OCI-LY1 (cell line): ENCODE data around the gene MYOZ3.

ENCODE experiments used
- H2AFZ ChIP-seq: fragments of 200-600 bp; sonication (generic), shearing (Covaris generic); 2 replicates; pipeline ENCODE4 v1.6.0; 2014; ENCODE audit warnings: antibody characterized with exemption, mild to moderate bottlenecking, low read length
- H3F3A ChIP-seq: fragments of 200-600 bp; sonication (generic), shearing (Covaris generic); 2 replicates; pipeline ENCODE4 v1.6.0; 2014; ENCODE audit warnings: mild to moderate bottlenecking, antibody characterized with exemption, low read length, moderate library complexity; ENCODE audit not compliant: insufficient read depth
- H3K27ac ChIP-seq: fragments of 200-600 bp; sonication (generic); 2 replicates; pipeline ENCODE4 v1.5.1; 2014; ENCODE audit warnings: low read length, mixed run types, mild to moderate bottlenecking, low read depth; ENCODE audit not compliant: poor library complexity, severe bottlenecking
- H3K27me3 ChIP-seq: fragments of 200-600 bp; sonication (generic); 2 replicates; pipeline ENCODE4 v1.6.0; 2014; ENCODE audit warnings: antibody characterized with exemption, mild to moderate bottlenecking, low read length, moderate library complexity; ENCODE audit not compliant: insufficient read depth
- H3K36me3 ChIP-seq: fragments of 200-600 bp; sonication (generic); 2 replicates; pipeline ENCODE4 v1.6.1; 2014; ENCODE audit warnings: mild to moderate bottlenecking, antibody characterized with exemption, low read length, moderate library complexity, mixed read lengths; ENCODE audit not compliant: insufficient read depth
- H3K4me1 ChIP-seq: fragments of 200-600 bp; sonication (generic); 2 replicates; pipeline ENCODE4 v1.5.1; 2014; ENCODE audit warnings: mild to moderate bottlenecking, low read length, moderate library complexity; ENCODE audit not compliant: insufficient read depth, severe bottlenecking
- H3K4me2 ChIP-seq: fragments of 200-600 bp; sonication (generic), shearing (Covaris generic); 2 replicates; pipeline ENCODE4 v1.6.1; 2014; ENCODE audit warnings: low read length
- H3K4me3 ChIP-seq: fragments of 200-600 bp; sonication (generic); 2 replicates; pipeline ENCODE4 v1.5.1; 2014; ENCODE audit warnings: low read length, low read depth, mild to moderate bottlenecking, mixed read lengths; ENCODE audit not compliant: poor library complexity, severe bottlenecking
- H3K79me2 ChIP-seq: fragments of 200-600 bp; shearing (Covaris generic); 2 replicates; pipeline ENCODE4 v1.6.1; 2016; ENCODE audit warnings: mixed run types, low read length, mixed read lengths; ENCODE audit not compliant: insufficient read depth
- H3K9ac ChIP-seq: fragments of 200-600 bp; sonication (generic), shearing (Covaris generic); 2 replicates; pipeline ENCODE4 v1.6.1; 2014; ENCODE audit warnings: mild to moderate bottlenecking, low read length, mixed read lengths
- H3K9me2 ChIP-seq: fragments of 200-600 bp; sonication (generic), shearing (Covaris generic); 2 replicates; pipeline ENCODE4 v1.6.1; 2014; ENCODE audit warnings: low read depth, mild to moderate bottlenecking, low read length, mixed read lengths
- H3K9me3 ChIP-seq: fragments of 200-600 bp; shearing (Covaris generic); 2 replicates; pipeline ENCODE4 v1.6.1; 2014; ENCODE audit warnings: low read length, mixed read lengths
- H4K20me1 ChIP-seq: fragments of 200-600 bp; sonication (generic), shearing (Covaris generic); 2 replicates; pipeline ENCODE4 v1.6.0; 2016; ENCODE audit warnings: mild to moderate bottlenecking, low read length; ENCODE audit not compliant: insufficient read depth
- EZH2 ChIP-seq: fragments of 200-600 bp; sonication (generic), shearing (Covaris generic); IDR thresholded peaks from 2 replicates; pipeline ENCODE4 v1.8.0; 2017; ENCODE audit warnings: borderline replicate concordance, mixed run types, mild to moderate bottlenecking, antibody characterized with exemption, low read length, moderate library complexity, mixed read lengths
- TF ChIP-seq, protein P1 (sequence below): fragments of 200-600 bp; sonication (generic), shearing (Covaris generic); IDR thresholded peaks from 2 replicates; pipeline ENCODE4 v1.5.1; 2017; ENCODE audit warnings: mild to moderate bottlenecking, antibody characterized with exemption, low read length, moderate library complexity, mixed read lengths

Gene MYOZ3

DNA sequence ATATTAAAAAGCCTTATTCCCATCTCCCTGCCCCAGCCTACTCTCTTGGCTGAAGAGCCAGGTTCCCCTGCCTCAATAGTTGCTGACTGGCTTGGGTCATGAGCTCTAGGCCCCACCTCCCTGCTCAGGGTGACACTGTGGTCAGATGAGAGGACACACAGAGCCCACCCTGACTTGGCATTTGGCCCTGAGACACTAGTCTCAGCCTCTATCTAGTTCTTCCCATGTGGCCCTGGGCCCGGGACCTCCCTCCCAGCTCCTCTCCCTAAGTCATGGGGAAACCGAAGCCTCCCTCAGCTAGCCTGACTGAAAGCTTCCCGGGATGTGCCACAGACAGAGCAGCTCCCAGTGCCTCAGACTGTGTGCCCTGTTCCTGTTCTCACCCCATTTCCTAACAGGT, 5.8 kb upstream of the MYOZ3 start:
- Histone ChIP-seq H3F3A (no peaks in the 10 kb centered on the region), H4K20me1 (no peaks in the 10 kb centered on the region), H3K9me2 (no peaks in the 10 kb centered on the region), H3K9me3 (no peaks in the 10 kb centered on the region), H2AFZ (no peak overlapping the region), H3K27ac (no peak overlapping the region), H3K4me3 (no peak overlapping the region), H3K79me2 (no peaks in the 10 kb centered on the region), H3K4me2 (no peak overlapping the region), H3K4me1 (peaks cover 6% of the 10 kb centered on the region), H3K27me3 (no peaks in the 10 kb centered on the region), H3K9ac (no peak overlapping the region), H3K36me3 (no peaks in the 10 kb centered on the region)
- TF ChIP-seq, protein P1, sequence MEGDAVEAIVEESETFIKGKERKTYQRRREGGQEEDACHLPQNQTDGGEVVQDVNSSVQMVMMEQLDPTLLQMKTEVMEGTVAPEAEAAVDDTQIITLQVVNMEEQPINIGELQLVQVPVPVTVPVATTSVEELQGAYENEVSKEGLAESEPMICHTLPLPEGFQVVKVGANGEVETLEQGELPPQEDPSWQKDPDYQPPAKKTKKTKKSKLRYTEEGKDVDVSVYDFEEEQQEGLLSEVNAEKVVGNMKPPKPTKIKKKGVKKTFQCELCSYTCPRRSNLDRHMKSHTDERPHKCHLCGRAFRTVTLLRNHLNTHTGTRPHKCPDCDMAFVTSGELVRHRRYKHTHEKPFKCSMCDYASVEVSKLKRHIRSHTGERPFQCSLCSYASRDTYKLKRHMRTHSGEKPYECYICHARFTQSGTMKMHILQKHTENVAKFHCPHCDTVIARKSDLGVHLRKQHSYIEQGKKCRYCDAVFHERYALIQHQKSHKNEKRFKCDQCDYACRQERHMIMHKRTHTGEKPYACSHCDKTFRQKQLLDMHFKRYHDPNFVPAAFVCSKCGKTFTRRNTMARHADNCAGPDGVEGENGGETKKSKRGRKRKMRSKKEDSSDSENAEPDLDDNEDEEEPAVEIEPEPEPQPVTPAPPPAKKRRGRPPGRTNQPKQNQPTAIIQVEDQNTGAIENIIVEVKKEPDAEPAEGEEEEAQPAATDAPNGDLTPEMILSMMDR = no peak
- no peak for TF ChIP-seq EZH2

DNA sequence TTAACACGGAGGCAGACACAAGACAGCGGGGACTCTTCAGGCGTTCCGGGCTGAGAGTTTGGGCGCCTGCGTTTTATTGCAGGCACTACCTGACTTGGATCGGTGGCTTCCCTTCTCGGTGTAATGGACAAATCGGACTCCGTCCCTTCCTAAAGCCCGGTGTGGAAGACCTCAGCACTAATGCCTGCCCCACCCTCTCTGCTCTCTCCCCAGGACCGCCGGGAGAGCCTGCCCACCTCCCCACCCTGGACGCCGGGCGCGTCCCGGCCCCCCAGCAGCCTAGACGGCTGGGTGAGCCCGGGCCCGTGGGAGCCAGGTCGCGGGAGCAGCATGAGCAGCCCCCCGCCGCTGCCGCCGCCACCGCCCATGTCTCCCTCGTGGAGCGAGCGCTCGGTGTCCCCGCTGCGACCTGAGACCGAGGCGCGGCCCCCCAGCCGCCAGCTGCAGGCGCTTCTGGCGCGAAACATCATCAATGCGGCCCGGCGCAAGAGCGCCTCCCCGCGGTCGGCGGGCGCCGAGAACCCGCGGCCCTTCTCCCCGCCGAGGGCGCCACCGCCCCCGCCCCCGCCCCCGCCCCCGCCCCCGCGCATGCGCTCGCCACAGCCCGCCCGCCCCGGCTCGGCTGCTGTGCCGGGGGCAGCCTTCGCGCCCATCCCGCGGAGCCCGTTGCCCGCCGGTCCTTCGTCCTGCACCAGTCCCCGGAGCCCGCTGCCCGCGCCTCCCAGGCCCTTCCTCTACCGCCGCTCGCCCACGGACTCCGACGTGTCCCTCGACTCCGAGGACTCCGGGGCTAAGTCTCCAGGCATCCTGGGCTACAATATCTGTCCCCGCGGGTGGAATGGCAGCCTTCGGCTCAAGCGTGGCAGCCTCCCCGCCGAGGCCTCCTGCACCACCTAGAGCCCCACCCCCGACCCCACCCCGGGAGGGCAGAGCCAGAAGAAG, 4.6 kb upstream of the MYOZ3 start:
- no peaks in the 10 kb centered on the region for H3K9me3 ChIP-seq
- peak overlapping the region; percentile 71 for H3K9ac ChIP-seq
- no peak overlapping the region for H3K27ac ChIP-seq

DNA sequence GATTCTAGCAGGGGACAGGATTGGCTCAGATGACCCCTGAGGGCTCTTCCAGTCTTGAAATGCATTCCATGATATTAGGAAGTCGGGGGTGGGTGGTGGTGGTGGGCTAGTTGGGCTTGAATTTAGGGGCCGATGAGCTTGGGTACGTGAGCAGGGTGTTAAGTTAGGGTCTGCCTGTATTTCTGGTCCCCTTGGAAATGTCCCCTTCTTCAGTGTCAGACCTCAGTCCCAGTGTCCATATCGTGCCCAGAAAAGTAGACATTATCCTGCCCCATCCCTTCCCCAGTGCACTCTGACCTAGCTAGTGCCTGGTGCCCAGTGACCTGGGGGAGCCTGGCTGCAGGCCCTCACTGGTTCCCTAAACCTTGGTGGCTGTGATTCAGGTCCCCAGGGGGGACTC, 2.9 kb upstream of the MYOZ3 start:
- H3K9me2 ChIP-seq = no peaks in the 10 kb centered on the region
- no peaks in the 10 kb centered on the region for H3F3A ChIP-seq
- TF ChIP-seq, protein P1 = no peak
- TF ChIP-seq EZH2 = no peak
- no peaks in the 10 kb centered on the region for H3K79me2 ChIP-seq
- no peaks in the 10 kb centered on the region for H3K36me3 ChIP-seq
- H3K9ac ChIP-seq = no peak overlapping the region
- H2AFZ ChIP-seq = no peak overlapping the region
- peaks cover 6% of the 10 kb centered on the region for H3K4me1 ChIP-seq
- no peak overlapping the region for H3K27ac ChIP-seq
- 0 out of 2 replicates have a peak, but pooled peaks cover 6% of the 10 kb centered on the region for H3K27me3 ChIP-seq
- no peaks in the 10 kb centered on the region for H3K9me3 ChIP-seq
- no peak overlapping the region for H3K4me3 ChIP-seq
- no peaks in the 10 kb centered on the region for H4K20me1 ChIP-seq
- no peak overlapping the region for H3K4me2 ChIP-seq

More for the DNA sequence above, 4.6 kb upstream of the MYOZ3 start:
- peak overlapping the region; percentile 59 for H3K4me3 ChIP-seq
- no peaks in the 10 kb centered on the region for H3F3A ChIP-seq
- H3K9me2 ChIP-seq = no peaks in the 10 kb centered on the region
- H3K36me3 ChIP-seq = no peaks in the 10 kb centered on the region
- no peaks in the 10 kb centered on the region for H4K20me1 ChIP-seq
- H3K79me2 ChIP-seq = no peaks in the 10 kb centered on the region
- peak overlapping the region; percentile 89 for H3K4me2 ChIP-seq
- peaks cover 6% of the 10 kb centered on the region for H3K4me1 ChIP-seq
- no peaks in the 10 kb centered on the region for H3K27me3 ChIP-seq
- TF ChIP-seq EZH2 = no peak
- TF ChIP-seq, protein P1 = peak; percentile 40; the same call in 1 of the 2 replicates
- peak overlapping the region; percentile 48; the same call in 1 of the 2 replicates for H2AFZ ChIP-seq
